ENCODE data around the gene NCOR2.

The NCOR2 gene

GRCh38 chr12:124527861-124528561 lies 39.4 kb downstream of the NCOR2 start:
- no peak for DNase-seq (ENCODE audit: low read depth)

- DNase-seq (ENCODE audit: low read depth) = no peak
Measured at GRCh38 chr12:124525927-124526692, 41.3 kb downstream of the NCOR2 start.

- DNase-seq (ENCODE audit: low read depth) = no peak
Measured at GRCh38 chr12:124525455-124525854, 42.0 kb downstream of the NCOR2 start.

- no peak for DNase-seq (ENCODE audit: low read depth)
Measured at GRCh38 chr12:124524231-124524925, 43.0 kb downstream of the NCOR2 start.

- no peak for DNase-seq (ENCODE audit: low read depth)
Measured at GRCh38 chr12:124523071-124523470, 44.3 kb downstream of the NCOR2 start.

GRCh38 chr12:124520907-124521306 lies 46.5 kb downstream of the NCOR2 start:
- DNase-seq (ENCODE audit: low read depth) = peak; percentile 93

GRCh38 chr12:124520265-124520701 lies 47.1 kb downstream of the NCOR2 start:
- no peak for DNase-seq (ENCODE audit: low read depth)

- no peak for DNase-seq (ENCODE audit: low read depth)
Measured at GRCh38 chr12:124519746-124520145, 47.7 kb downstream of the NCOR2 start.

- DNase-seq (ENCODE audit: low read depth) = no peak
Measured at GRCh38 chr12:124518051-124518932, 49.1 kb downstream of the NCOR2 start.
